GM23248 (cell line): Measurements from ENCODE around the gene CLEC16A. TPM values are rescaled to one million over a fixed set of nuclear protein-coding genes. Genes with fewer than 3 reads are reported as not detected.
"Not testable (repeated sequence)": the region's sequence is repeated elsewhere in the genome, so short reads cannot be mapped to it uniquely, and the experiment has no call there.

ENCODE experiments used
- DNase-seq: peaks from one replicate; pipeline ENCODE4 v3.0.0-alpha.2; 2015
- H2AFZ ChIP-seq: fragments of 200-600 bp; sonication (generic); 2 replicates; pipeline ENCODE4 v1.6.1; 2016; ENCODE audit warnings: antibody characterized with exemption
- H3F3A ChIP-seq: fragments of 200-600 bp; sonication (generic); 2 replicates; pipeline ENCODE4 v1.6.1; 2016; ENCODE audit warnings: mild to moderate bottlenecking, antibody characterized with exemption, mixed run types; ENCODE audit not compliant: insufficient read depth
- H3K27ac ChIP-seq: fragments of 200-600 bp; sonication (generic); 2 replicates; pipeline ENCODE4 v1.5.1; 2016; ENCODE audit warnings: mild to moderate bottlenecking
- H3K27me3 ChIP-seq: fragments of 200-600 bp; sonication (generic); replicated peaks from 2 replicates; pipeline ENCODE4 v1.6.1; 2016; ENCODE audit warnings: mild to moderate bottlenecking; ENCODE audit not compliant: insufficient read depth
- H3K36me3 ChIP-seq: fragments of 200-600 bp; sonication (generic); 2 replicates; pipeline ENCODE4 v1.6.1; 2016; ENCODE audit warnings: low read depth, mild to moderate bottlenecking
- H3K4me1 ChIP-seq: fragments of 200-600 bp; sonication (generic); 2 replicates; pipeline ENCODE4 v1.6.1; 2016; ENCODE audit warnings: mild to moderate bottlenecking; ENCODE audit not compliant: insufficient read depth
- H3K4me2 ChIP-seq: fragments of 200-600 bp; sonication (generic); one replicate; pipeline ENCODE4 v1.6.1; 2016; ENCODE audit warnings: mild to moderate bottlenecking; ENCODE audit not compliant: unreplicated experiment
- H3K4me3 ChIP-seq: fragments of 200-600 bp; sonication (generic); 2 replicates; pipeline ENCODE4 v1.5.1; 2016; ENCODE audit warnings: mild to moderate bottlenecking
- H3K79me2 ChIP-seq: fragments of 200-600 bp; sonication (generic); 2 replicates; pipeline ENCODE4 v1.6.1; 2016; ENCODE audit warnings: mild to moderate bottlenecking; ENCODE audit not compliant: insufficient read depth
- H3K9ac ChIP-seq: fragments of 200-600 bp; sonication (generic); 2 replicates; pipeline ENCODE4 v1.6.1; 2016; ENCODE audit warnings: mild to moderate bottlenecking
- H3K9me2 ChIP-seq: fragments of 200-600 bp; sonication (generic); 2 replicates; pipeline ENCODE4 v1.6.1; 2016; ENCODE audit warnings: mixed run types, mild to moderate bottlenecking, moderate library complexity; ENCODE audit not compliant: insufficient read depth
- H3K9me3 ChIP-seq: fragments of 200-600 bp; sonication (generic); one replicate; pipeline ENCODE4 v1.6.1; 2017; ENCODE audit warnings: low read depth
- H4K20me1 ChIP-seq: fragments of 200-600 bp; sonication (generic); 2 replicates; pipeline ENCODE4 v1.6.0; 2016; ENCODE audit not compliant: insufficient read depth
- EZH2 ChIP-seq: fragments of 200-600 bp; sonication (generic); IDR thresholded peaks from 2 replicates; pipeline ENCODE4 v1.6.1; 2018; ENCODE audit warnings: antibody characterized with exemption, mild to moderate bottlenecking; ENCODE audit not compliant: insufficient read depth, poor library complexity, severe bottlenecking
- EZH2phosphoT487 ChIP-seq: fragments of 200-600 bp; sonication (generic); IDR thresholded peaks from 2 replicates; pipeline ENCODE4 v1.6.1; 2018; ENCODE audit warnings: antibody characterized with exemption, moderate library complexity, mild to moderate bottlenecking, low read depth; ENCODE audit not compliant: insufficient read depth
- WGBS, 2 experiments: methylation state at CpG; one replicate each; pipeline ENCODE4 v1.1.6; 2015 to 2017; ENCODE audit warnings: low lambda C conversion rate in 2 of 2, low coverage in 1 of 2; ENCODE audit errors: missing lambda C conversion rate in 2 of 2; 5-methylcytosine and 5-hydroxymethylcytosine counted together
- in situ Hi-C: fragments of 300-500 bp; cut with MboI; formaldehyde crosslinking; loops from 2 replicates; pipeline ENCODE4 v1.15.0; 2020
- polyA plus RNA-seq: library from polyadenylated mRNA; unstranded; fragments of >200 nt; fragmentation: Nextera tagmentation; extraction: Ambion mirVana; gene quantifications from 2 replicates; pipeline ENCODE4 v1.2.1, GENCODE V29; 2016
- total RNA-seq: library from RNA; depleted of rRNA; stranded (reverse); fragments of >200 nt; shearing (Covaris generic); gene quantifications from 2 replicates; pipeline ENCODE4 v1.2.3, GENCODE V29; 2014

Gene CLEC16A
- total and polyA plus RNA-seq, 2 experiments from 2014 or later = 13.2 to 21.4 TPM

GRCh38 chr16:10939649-10940234, 4.6 kb upstream of the CLEC16A start:
- Histone ChIP-seq H4K20me1 (peaks cover 6% of the 10 kb centered on the region), H3K4me2 (peak overlapping the region; percentile 92)

DNA sequence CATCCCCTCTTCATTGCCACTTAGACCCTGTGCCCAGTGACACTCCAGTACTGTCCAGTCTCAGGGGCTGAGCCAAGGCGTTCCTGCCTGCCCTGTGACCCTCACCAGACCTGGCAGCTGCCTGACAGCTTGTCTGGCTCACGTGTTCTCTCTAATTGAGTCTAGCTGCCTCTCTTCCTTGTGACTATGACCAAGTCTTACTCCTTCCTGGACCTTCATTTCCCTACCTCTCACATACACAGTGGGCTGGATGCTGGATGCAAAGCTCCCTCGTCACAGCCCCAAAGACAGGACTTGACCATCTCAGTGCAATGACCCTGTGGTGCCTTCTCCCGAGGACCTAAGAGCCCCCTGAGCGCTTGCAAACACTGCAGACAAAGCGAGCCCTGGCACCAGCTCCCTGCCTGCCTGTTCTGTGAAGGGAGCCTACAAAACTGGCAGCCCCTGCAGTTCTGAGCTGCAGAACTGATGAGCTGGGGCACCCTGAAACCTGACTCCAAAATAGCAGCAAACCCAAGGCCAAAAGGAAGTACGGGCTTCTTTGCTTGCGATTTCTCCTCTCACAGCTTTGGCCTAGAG, 3.8 kb upstream of the CLEC16A start:
- Histone ChIP-seq H3K4me2 (peak overlapping the region; percentile 92), H3K9me3 (no peaks in the 10 kb centered on the region), H3K79me2 (peaks cover 78% of the 10 kb centered on the region), H3K27me3 (no peaks in the 10 kb centered on the region), H3K4me3 (peak overlapping the region; percentile 92), H3K4me1 (peaks cover 43% of the 10 kb centered on the region), H2AFZ (peak overlapping the region; percentile 98; the same call in 1 of the 2 replicates), H3F3A (no peaks in the 10 kb centered on the region), H3K27ac (0 out of 2 replicates have a peak overlapping the region, but pooled peaks have one; percentile 0), H3K36me3 (no peaks in the 10 kb centered on the region), H4K20me1 (peaks cover 5% of the 10 kb centered on the region), H3K9ac (peak overlapping the region; percentile 88), H3K9me2 (no peaks in the 10 kb centered on the region)
- TF ChIP-seq EZH2 (no peak), EZH2phosphoT487 (no peak)
- 3 to 5% methylated on average over 8 of the region's 8 CpGs for WGBS, 2 experiments
- in situ Hi-C loops = no loop called here
- peak; percentile 53 for DNase-seq

More at GRCh38 chr16:10939649-10940234, 4.6 kb upstream of the CLEC16A start:
- H3K79me2 ChIP-seq = peaks cover 78% of the 10 kb centered on the region
- no peaks in the 10 kb centered on the region for H3K27me3 ChIP-seq
- peaks cover 40% of the 10 kb centered on the region for H3K4me1 ChIP-seq
- H2AFZ ChIP-seq = no peak overlapping the region
- H3K4me3 ChIP-seq = peak overlapping the region; percentile 92
- no peak overlapping the region for H3K27ac ChIP-seq
- H3K9ac ChIP-seq = peak overlapping the region; percentile 88; the same call in 1 of the 2 replicates
- H3K9me3 ChIP-seq = no peaks in the 10 kb centered on the region
- in situ Hi-C loops = no loop called here
- WGBS, 2 experiments = 58 to 67% methylated on average over 7 of the region's 7 CpGs
- TF ChIP-seq EZH2 (no peak), EZH2phosphoT487 (no peak)
- DNase-seq = no peak
- H3K36me3 ChIP-seq = no peaks in the 10 kb centered on the region
- H3F3A ChIP-seq = no peaks in the 10 kb centered on the region
- no peaks in the 10 kb centered on the region for H3K9me2 ChIP-seq

DNA sequence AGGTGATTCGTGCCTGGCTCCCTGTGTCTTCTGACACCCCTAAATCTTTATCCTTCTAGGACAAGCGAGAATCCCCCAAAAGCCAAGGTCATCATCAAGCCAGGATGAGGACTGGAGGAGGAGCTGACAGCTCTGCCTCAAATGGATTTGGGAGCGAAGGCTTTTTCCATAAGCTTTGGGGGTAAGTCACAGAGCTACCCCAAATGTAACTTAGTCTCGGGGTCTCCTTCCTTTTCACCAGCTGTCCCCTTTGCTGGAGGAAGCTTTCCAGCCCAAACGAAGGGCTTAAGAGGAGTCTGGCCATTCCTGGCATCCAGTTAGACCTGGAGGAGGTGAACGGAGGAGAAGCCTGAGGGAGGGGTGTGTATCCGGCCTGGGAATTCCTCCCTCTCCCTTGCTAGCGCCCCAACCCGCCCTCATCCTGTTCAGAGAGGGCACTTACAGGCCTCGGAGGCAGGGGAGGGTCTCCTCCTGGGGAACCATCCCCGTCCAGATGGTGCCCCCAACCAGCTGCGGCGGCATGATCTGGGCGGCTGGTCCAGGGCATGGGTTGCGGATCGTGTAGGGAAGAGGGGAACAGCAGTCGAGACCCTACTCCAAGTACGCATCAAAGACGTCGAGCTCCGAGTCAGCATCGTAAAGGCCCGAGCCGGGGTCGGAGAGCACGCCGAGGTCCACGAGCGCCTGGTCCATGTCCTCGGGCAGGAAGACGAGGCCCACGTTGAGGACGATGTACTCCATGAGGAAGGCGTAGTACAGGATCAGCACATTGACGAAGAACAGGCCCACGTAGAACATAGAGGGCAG, 3.0 kb upstream of the CLEC16A start:
- H4K20me1 ChIP-seq = no peaks in the 10 kb centered on the region; the same call in none of the 2 replicates
- H3F3A ChIP-seq = no peaks in the 10 kb centered on the region
- peaks cover 78% of the 10 kb centered on the region for H3K79me2 ChIP-seq
- peak overlapping the region; percentile 88 for H3K9ac ChIP-seq
- H3K27ac ChIP-seq = peak overlapping the region; percentile 0; the same call in 1 of the 2 replicates
- H3K9me2 ChIP-seq = no peaks in the 10 kb centered on the region
- H3K4me2 ChIP-seq = peak overlapping the region; percentile 92
- peak overlapping the region; percentile 98; the same call in 1 of the 2 replicates for H2AFZ ChIP-seq
- no peak for DNase-seq
- WGBS, 2 experiments = 0 to 1% methylated on average over 32 to 34 of the region's 36 CpGs
- peak overlapping the region; percentile 92 for H3K4me3 ChIP-seq
- in situ Hi-C loops = no loop called here
- H3K9me3 ChIP-seq = no peaks in the 10 kb centered on the region
- H3K36me3 ChIP-seq = no peaks in the 10 kb centered on the region
- peaks cover 46% of the 10 kb centered on the region for H3K4me1 ChIP-seq
- TF ChIP-seq EZH2 (no peak), EZH2phosphoT487 (no peak)
- H3K27me3 ChIP-seq = no peaks in the 10 kb centered on the region

DNA sequence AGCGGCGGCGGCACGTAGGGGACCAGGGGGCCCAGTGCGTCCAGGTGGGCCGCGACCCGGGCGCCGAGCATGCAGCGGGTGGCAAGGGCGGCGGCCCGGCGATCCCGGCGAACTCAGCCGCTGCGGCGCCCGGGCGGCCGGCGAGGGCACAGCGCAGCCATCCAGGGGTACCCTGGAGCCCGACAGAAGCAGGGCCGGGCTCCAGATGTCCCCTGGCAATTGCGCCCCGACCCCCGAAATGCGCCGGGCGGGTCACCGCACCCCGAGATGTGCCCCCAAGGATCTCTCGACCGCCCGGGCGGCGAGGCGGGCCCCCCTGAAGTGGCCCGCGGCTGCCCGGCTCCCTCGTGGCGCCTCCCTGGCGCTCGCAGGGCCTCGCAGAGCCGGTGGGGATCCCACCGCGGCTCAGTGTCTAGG, 2.4 kb upstream of the CLEC16A start:
- H3K9me3 ChIP-seq, H3K36me3 ChIP-seq, H3K9me2 ChIP-seq, H4K20me1 ChIP-seq, H3K27me3 ChIP-seq, H3F3A ChIP-seq, in situ Hi-C loops: not testable (repeated sequence)
- Histone ChIP-seq H3K4me2 (peak overlapping the region; percentile 92), H3K9ac (peak overlapping the region; percentile 88), H2AFZ (peak overlapping the region; percentile 98), H3K4me3 (peak overlapping the region; percentile 92), H3K79me2 (peaks cover 78% of the 10 kb centered on the region), H3K27ac (peak overlapping the region; percentile 49), H3K4me1 (peaks cover 50% of the 10 kb centered on the region)
- DNase-seq = peak; percentile 42
- WGBS, 2 experiments = 1% methylated on average over 37 to 39 of the region's 52 CpGs
